Lower lobe of right lung (tissue), 2 donors: Measurements from ENCODE around the gene CAMK2G. TPM values are rescaled to one million over a fixed set of nuclear protein-coding genes. Genes with fewer than 3 reads are reported as not detected.

Experiments used
- ATAC-seq, 2 donors: fragments of 200-7000 bp; cut with Tn5 transposase; one replicate each; pipeline ENCODE4 v1.9.1; 2020 to 2022; ENCODE audit warnings: mild to moderate bottlenecking in 2 of 2, moderate library complexity in 2 of 2
- DNase-seq: peaks from one replicate; pipeline ENCODE4 v3.0.0-alpha.2; 2020
- H3K27ac ChIP-seq: fragments of 200-600 bp; one replicate; pipeline ENCODE4 v1.8.0; 2022
- H3K27me3 ChIP-seq: fragments of 200-600 bp; one replicate; pipeline ENCODE4 v1.8.0; 2022; ENCODE audit warnings: low read depth
- H3K36me3 ChIP-seq: fragments of 200-600 bp; one replicate; pipeline ENCODE4 v1.8.0; 2022; ENCODE audit warnings: mild to moderate bottlenecking
- H3K4me1 ChIP-seq: fragments of 200-600 bp; one replicate; pipeline ENCODE4 v1.8.0; 2022
- H3K4me3 ChIP-seq: fragments of 200-600 bp; one replicate; pipeline ENCODE4 v1.8.0; 2022; ENCODE audit warnings: mild to moderate bottlenecking
- H3K9me3 ChIP-seq: fragments of 200-600 bp; one replicate; pipeline ENCODE4 v1.8.0; 2022
- CTCF ChIP-seq: fragments of 200-600 bp; IDR thresholded peaks from one replicate; pipeline ENCODE4 v1.8.0; 2022; ENCODE audit warnings: antibody characterized with exemption, mild to moderate bottlenecking
- intact Hi-C: fragments of 100-400 bp; cut with DNase I; formaldehyde crosslinking; loops from one replicate; pipeline ENCODE4 v1.11.0; 2022
- total RNA-seq: library from RNA; stranded (reverse); fragmentation: NEBNext Ultra II Directional; extraction: Animal tissue kit (Norgen Biotek cat#: 25700); gene quantifications from one replicate; pipeline ENCODE4 v1.2.1, GENCODE V29; 2021
- donor health status: DM: no; HTN: yes; CAD: no; lungs with severe emphysema.

Gene CAMK2G
- total RNA-seq, 1 donor from 2014 or later, result 38.4 TPM

- no peak for DNase-seq
- intact Hi-C loops, result no loop called here
- H3K4me1 ChIP-seq, result peaks cover 42% of the 10 kb centered on the region
- H3K27ac ChIP-seq, result peak overlapping the region; percentile 98
- no peak for TF ChIP-seq CTCF
- H3K36me3 ChIP-seq, result peaks cover 65% of the 10 kb centered on the region
- H3K4me3 ChIP-seq, result peak overlapping the region; percentile 94
- H3K9me3 ChIP-seq, result no peaks in the 10 kb centered on the region
- no peaks in the 10 kb centered on the region for H3K27me3 ChIP-seq
- no peak for ATAC-seq
Measured at GRCh38 chr10:73774637-73775036, 99.7 kb downstream of the CAMK2G start.

DNA sequence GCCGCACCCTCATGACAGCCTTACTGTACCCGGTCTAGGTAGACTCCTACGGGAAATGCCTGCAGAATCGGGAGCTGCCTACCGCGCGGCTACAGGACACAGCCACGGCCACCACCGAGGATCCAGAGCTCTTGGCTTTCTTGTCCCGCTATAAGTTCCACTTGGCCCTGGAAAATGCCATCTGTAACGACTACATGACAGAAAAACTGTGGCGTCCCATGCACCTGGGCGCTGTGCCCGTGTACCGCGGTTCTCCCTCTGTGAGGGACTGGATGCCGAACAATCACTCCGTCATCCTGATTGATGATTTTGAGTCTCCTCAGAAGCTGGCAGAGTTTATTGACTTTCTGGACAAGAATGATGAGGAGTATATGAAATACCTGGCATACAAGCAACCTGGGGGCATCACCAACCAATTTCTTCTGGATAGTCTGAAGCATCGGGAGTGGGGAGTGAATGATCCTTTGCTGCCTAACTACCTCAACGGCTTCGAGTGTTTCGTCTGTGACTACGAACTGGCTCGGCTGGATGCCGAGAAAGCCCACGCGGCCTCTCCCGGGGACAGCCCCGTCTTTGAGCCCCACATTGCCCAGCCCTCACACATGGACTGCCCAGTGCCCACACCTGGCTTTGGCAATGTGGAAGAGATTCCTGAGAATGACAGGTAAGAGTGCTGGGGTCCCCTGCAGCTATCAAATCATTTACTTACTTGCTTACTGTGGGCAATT lies 101.0 kb downstream of the CAMK2G start:
- peaks cover 39% of the 10 kb centered on the region for H3K4me1 ChIP-seq
- intact Hi-C loops, result no loop called here
- H3K27ac ChIP-seq, result peak overlapping the region; percentile 98
- H3K36me3 ChIP-seq, result peaks cover 65% of the 10 kb centered on the region
- H3K4me3 ChIP-seq, result peak overlapping the region; percentile 94
- no peaks in the 10 kb centered on the region for H3K27me3 ChIP-seq
- no peaks in the 10 kb centered on the region for H3K9me3 ChIP-seq
- no peak for TF ChIP-seq CTCF
- no peak for DNase-seq
- ATAC-seq, result no peak

DNA sequence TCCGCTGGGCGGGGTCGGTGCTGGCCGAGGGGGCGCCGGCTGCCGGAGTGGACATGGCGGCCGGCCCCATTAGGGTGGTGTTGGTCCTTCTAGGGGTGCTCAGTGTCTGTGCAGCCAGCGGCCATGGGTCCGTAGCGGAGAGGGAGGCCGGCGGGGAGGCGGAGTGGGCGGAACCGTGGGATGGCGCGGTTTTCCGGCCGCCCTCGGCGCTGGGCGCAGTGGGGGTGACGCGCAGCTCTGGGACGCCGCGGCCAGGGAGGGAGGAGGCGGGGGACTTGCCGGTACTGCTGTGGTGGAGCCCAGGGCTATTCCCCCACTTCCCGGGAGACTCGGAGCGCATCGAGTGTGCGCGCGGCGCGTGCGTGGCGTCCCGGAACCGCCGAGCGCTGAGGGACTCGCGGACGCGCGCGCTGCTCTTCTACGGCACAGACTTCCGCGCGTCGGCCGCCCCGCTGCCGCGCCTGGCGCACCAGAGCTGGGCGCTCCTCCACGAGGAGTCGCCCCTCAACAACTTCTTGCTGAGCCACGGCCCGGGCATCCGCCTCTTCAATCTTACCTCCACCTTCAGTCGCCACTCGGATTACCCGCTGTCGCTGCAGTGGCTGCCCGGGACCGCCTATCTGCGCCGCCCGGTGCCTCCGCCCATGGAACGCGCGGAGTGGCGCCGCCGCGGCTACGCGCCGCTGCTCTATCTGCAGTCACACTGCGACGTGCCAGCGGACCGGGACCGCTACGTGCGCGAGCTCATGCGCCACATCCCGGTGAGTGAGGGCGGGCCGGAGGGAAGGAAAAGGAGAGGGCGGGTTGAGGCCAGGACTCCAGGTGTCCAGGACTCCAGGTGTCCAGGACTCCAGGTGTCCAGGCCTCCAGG lies 101.8 kb downstream of the CAMK2G start:
- Histone ChIP-seq H3K27ac (peak overlapping the region; percentile 98), H3K9me3 (no peaks in the 10 kb centered on the region), H3K4me1 (peaks cover 39% of the 10 kb centered on the region), H3K36me3 (peaks cover 65% of the 10 kb centered on the region), H3K27me3 (no peaks in the 10 kb centered on the region), H3K4me3 (peak overlapping the region; percentile 94)
- intact Hi-C loops, result no loop called here
- DNase-seq, result peak; percentile 91
- TF ChIP-seq CTCF, result no peak
- ATAC-seq, result peak; percentile 90 to 91

GRCh38 chr10:73771722-73772280 lies 102.6 kb downstream of the CAMK2G start:
- peaks cover 39% of the 10 kb centered on the region for H3K4me1 ChIP-seq
- peak; percentile 0 to 11 for ATAC-seq
- H3K27ac ChIP-seq, result peak overlapping the region; percentile 98
- DNase-seq, result peak; percentile 94
- TF ChIP-seq CTCF, result no peak
- intact Hi-C loops, result no loop called here
- no peaks in the 10 kb centered on the region for H3K27me3 ChIP-seq
- H3K36me3 ChIP-seq, result peaks cover 69% of the 10 kb centered on the region
- H3K9me3 ChIP-seq, result no peaks in the 10 kb centered on the region
- peak overlapping the region; percentile 94 for H3K4me3 ChIP-seq

DNA sequence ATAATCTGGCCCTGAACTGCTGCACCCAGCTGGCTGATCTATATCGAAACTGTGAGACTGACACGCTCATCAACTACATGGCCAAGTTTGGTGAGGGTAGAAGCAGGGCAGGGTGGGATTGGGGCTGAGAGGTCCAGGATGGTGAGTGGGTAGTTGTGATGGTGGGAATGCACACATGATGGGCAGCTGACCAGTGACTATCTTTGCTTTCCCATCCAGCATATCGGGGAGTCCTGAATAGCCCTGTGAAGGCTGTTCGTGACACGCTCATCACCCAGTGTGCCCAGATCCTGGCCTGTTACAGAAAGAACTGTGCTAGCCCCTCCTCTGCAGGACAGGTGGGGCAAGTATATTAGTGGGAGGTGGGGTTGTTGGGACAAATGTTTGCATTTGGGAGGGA lies 105.0 kb downstream of the CAMK2G start:
- no peak overlapping the region for H3K4me3 ChIP-seq
- no peak overlapping the region for H3K27ac ChIP-seq
- ATAC-seq, result no peak
- H3K9me3 ChIP-seq, result no peaks in the 10 kb centered on the region
- no peak for DNase-seq
- H3K36me3 ChIP-seq, result peaks cover 73% of the 10 kb centered on the region
- H3K4me1 ChIP-seq, result peaks cover 21% of the 10 kb centered on the region
- H3K27me3 ChIP-seq, result no peaks in the 10 kb centered on the region
- intact Hi-C loops, result no loop called here
- TF ChIP-seq CTCF, result no peak
